ENCODE results near the gene USP36. TPM values are rescaled to one million over a fixed set of nuclear protein-coding genes. Genes with fewer than 3 reads are reported as not detected.
A peak's percentile ranks its signal among the peaks of the same experiment; 100 is the strongest.
"Not testable (repeated sequence)": the region's sequence is repeated elsewhere in the genome, so short reads cannot be mapped to it uniquely, and the experiment has no call there.

USP36 gene
- total and polyA plus RNA-seq, 4 donors: 8.0 to 20.7 (median 10.5) TPM

DNA sequence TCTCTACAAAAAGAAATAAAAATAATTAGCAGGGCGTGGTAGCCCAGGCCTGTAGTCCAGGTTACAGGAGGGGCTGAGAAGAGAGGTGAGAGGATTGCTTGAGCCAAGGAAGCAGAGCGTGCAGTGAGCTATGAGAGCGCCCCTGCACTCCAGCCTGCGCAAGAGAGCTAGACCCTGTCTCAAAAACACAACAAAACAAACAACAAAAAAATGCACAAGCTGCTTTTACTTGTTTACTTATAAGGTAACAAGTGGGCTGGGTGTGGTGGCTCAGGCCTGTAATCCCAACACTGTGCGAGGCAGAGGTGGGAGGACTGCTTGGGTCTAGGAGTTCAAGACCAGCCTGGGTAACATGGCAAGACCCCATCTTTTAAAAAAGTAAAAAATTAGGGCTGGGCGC is 60.3 kb downstream of the USP36 start:
- TF ChIP-seq EGR1 (IDR thresholded peaks at IDR 0.05; ENCODE audit: low read depth in 2 of 2): no peak
- TF ChIP-seq YY1 (IDR thresholded peaks at IDR 0.05): no peak
- TF ChIP-seq, protein P1, sequence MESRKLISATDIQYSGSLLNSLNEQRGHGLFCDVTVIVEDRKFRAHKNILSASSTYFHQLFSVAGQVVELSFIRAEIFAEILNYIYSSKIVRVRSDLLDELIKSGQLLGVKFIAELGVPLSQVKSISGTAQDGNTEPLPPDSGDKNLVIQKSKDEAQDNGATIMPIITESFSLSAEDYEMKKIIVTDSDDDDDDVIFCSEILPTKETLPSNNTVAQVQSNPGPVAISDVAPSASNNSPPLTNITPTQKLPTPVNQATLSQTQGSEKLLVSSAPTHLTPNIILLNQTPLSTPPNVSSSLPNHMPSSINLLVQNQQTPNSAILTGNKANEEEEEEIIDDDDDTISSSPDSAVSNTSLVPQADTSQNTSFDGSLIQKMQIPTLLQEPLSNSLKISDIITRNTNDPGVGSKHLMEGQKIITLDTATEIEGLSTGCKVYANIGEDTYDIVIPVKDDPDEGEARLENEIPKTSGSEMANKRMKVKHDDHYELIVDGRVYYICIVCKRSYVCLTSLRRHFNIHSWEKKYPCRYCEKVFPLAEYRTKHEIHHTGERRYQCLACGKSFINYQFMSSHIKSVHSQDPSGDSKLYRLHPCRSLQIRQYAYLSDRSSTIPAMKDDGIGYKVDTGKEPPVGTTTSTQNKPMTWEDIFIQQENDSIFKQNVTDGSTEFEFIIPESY (IDR thresholded peaks at IDR 0.05): no peak
- no peak for TF ChIP-seq TAF1 (conservative IDR thresholded peaks at IDR 0.05)
- TF ChIP-seq RAD21 (IDR thresholded peaks at IDR 0.05): no peak
- TF ChIP-seq, protein P2, sequence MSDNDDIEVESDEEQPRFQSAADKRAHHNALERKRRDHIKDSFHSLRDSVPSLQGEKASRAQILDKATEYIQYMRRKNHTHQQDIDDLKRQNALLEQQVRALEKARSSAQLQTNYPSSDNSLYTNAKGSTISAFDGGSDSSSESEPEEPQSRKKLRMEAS (IDR thresholded peaks at IDR 0.05): no peak
- TF ChIP-seq FOXA1 (IDR thresholded peaks at IDR 0.05): no peak
- TF ChIP-seq, protein P3, sequence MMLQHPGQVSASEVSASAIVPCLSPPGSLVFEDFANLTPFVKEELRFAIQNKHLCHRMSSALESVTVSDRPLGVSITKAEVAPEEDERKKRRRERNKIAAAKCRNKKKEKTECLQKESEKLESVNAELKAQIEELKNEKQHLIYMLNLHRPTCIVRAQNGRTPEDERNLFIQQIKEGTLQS (IDR thresholded peaks at IDR 0.05): no peak
- no peak for TF ChIP-seq NR2F2 (IDR thresholded peaks at IDR 0.05)
- no peaks in the 10 kb centered on the region for H3K36me3 ChIP-seq (ENCODE audit: control insufficient read depth in 4 of 4, insufficient read depth in 3 of 4, low read depth in 1 of 4, low read length in 3 of 4)
- H3K27me3 ChIP-seq (ENCODE audit: control insufficient read depth in 4 of 4, insufficient read depth in 4 of 4, low read length in 3 of 4): no peaks in the 10 kb centered on the region
- peaks cover 0 to 26% (median 18%) of the 10 kb centered on the region in 4 donors for H3K4me1 ChIP-seq (ENCODE audit: control insufficient read depth in 4 of 4, insufficient read depth in 4 of 4, low read length in 3 of 4)
- peak overlapping the region; percentile 59 to 93 for H3K27ac ChIP-seq (ENCODE audit: low read depth in 1 of 2, low read length in 2 of 2)
- no peak for DNase-seq (ENCODE audit: low spot score)
- H3K4me3 ChIP-seq (ENCODE audit: low read depth in 1 of 3, low read length in 3 of 3): peak overlapping the region in 1 of 3 donors; percentile 35
- WGBS: 74% methylated on average over 6 of the region's 6 CpGs
- H3K9ac ChIP-seq (ENCODE audit: low read depth in 1 of 2, low read length in 2 of 2): peak overlapping the region in 1 of 2 donors; percentile 56
- no peaks in the 10 kb centered on the region for H3K9me3 ChIP-seq (ENCODE audit: control insufficient read depth in 4 of 4, low read length in 3 of 4)

DNA sequence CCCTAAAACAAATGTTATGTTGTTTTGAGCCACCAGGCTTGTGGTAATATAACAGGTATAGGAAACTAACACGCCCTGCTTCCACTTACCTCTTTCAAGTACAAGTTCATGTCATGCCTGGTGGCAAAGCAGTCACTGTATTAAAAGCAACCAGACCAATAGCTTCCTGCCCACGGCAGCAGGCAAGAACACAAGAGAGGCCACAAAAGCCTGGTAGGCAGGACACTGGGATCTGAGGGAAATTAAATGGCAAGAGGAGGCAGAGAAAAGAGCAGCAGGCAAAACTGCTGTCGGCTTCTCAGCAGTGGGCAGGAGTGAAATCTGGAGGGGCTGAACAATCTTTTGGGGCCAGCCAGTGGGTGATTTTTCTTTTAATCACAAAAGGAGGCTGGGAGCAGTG is 60.8 kb downstream of the USP36 start:
- no peaks in the 10 kb centered on the region for H3K27me3 ChIP-seq (ENCODE audit: control insufficient read depth in 4 of 4, insufficient read depth in 4 of 4, low read length in 3 of 4)
- DNase-seq (ENCODE audit: low spot score): no peak
- peak overlapping the region in 1 of 2 donors; percentile 66 for H3K9ac ChIP-seq (ENCODE audit: low read depth in 1 of 2, low read length in 2 of 2)
- H3K4me3 ChIP-seq (ENCODE audit: low read depth in 1 of 3, low read length in 3 of 3): no peak overlapping the region
- H3K36me3 ChIP-seq (ENCODE audit: control insufficient read depth in 4 of 4, insufficient read depth in 3 of 4, low read depth in 1 of 4, low read length in 3 of 4): no peaks in the 10 kb centered on the region
- H3K9me3 ChIP-seq (ENCODE audit: control insufficient read depth in 4 of 4, low read length in 3 of 4): no peaks in the 10 kb centered on the region
- peaks cover 0 to 27% (median 18%) of the 10 kb centered on the region in 4 donors for H3K4me1 ChIP-seq (ENCODE audit: control insufficient read depth in 4 of 4, insufficient read depth in 4 of 4, low read length in 3 of 4)
- no peak for TF ChIP-seq RXRA (IDR thresholded peaks at IDR 0.05)
- TF ChIP-seq YY1 (IDR thresholded peaks at IDR 0.05): no peak
- no peak for TF ChIP-seq SP1 (IDR thresholded peaks at IDR 0.05)
- no peak for TF ChIP-seq HNF4A (conservative IDR thresholded peaks at IDR 0.05)
- TF ChIP-seq, protein P1 (IDR thresholded peaks at IDR 0.05): no peak
- TF ChIP-seq, protein P4, sequence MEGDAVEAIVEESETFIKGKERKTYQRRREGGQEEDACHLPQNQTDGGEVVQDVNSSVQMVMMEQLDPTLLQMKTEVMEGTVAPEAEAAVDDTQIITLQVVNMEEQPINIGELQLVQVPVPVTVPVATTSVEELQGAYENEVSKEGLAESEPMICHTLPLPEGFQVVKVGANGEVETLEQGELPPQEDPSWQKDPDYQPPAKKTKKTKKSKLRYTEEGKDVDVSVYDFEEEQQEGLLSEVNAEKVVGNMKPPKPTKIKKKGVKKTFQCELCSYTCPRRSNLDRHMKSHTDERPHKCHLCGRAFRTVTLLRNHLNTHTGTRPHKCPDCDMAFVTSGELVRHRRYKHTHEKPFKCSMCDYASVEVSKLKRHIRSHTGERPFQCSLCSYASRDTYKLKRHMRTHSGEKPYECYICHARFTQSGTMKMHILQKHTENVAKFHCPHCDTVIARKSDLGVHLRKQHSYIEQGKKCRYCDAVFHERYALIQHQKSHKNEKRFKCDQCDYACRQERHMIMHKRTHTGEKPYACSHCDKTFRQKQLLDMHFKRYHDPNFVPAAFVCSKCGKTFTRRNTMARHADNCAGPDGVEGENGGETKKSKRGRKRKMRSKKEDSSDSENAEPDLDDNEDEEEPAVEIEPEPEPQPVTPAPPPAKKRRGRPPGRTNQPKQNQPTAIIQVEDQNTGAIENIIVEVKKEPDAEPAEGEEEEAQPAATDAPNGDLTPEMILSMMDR (IDR thresholded peaks at IDR 0.05; ENCODE audit: low read depth, low read length, missing input control): no peak
- WGBS: 55% methylated on average over 3 of the region's 3 CpGs
- H3K27ac ChIP-seq (ENCODE audit: low read depth in 1 of 2, low read length in 2 of 2): peak overlapping the region; percentile 59 to 93

DNA sequence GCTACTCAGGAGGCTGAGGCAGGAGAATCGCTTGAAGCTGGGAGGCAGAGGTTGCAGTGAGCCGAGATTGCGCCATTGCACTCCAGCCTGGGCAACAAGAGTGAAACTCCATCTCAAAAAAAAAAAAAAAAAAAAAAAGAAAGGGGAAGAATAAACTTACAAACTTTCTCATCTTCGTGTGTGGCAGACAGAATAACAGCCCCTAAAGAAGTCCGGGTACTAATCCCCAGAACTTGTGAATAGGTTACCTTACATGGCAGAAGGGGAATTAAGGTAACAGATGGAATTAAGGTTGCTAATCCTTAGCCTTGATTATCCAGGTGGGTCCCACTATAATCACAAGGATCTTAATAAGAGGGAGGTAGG is 61.3 kb downstream of the USP36 start:
- not testable (repeated sequence) for DNase-seq (ENCODE audit: low spot score); H3K36me3 ChIP-seq (ENCODE audit: control insufficient read depth in 4 of 4, insufficient read depth in 3 of 4, low read depth in 1 of 4, low read length in 3 of 4); H3K27me3 ChIP-seq (ENCODE audit: control insufficient read depth in 4 of 4, insufficient read depth in 4 of 4, low read length in 3 of 4); H3K9me3 ChIP-seq (ENCODE audit: control insufficient read depth in 4 of 4, low read length in 3 of 4); H3K4me3 ChIP-seq (ENCODE audit: low read depth in 1 of 3, low read length in 3 of 3)
- Histone ChIP-seq H3K4me1 (ENCODE audit: control insufficient read depth in 4 of 4, insufficient read depth in 4 of 4, low read length in 3 of 4) (peaks cover 0 to 30% (median 18%) of the 10 kb centered on the region in 4 donors), H3K27ac (ENCODE audit: low read depth in 1 of 2, low read length in 2 of 2) (peak overlapping the region; percentile 59 to 93), H3K9ac (ENCODE audit: low read depth in 1 of 2, low read length in 2 of 2) (peak overlapping the region in 1 of 2 donors; percentile 66)
- 77% methylated on average over 5 of the region's 5 CpGs for WGBS
